CD14-positive monocyte (primary cell): ENCODE data around the gene BET1L. TPM values are rescaled to one million over a fixed set of nuclear protein-coding genes. Genes with fewer than 3 reads are reported as not detected.

Experiments
- DNase-seq, 3 donors: peaks; one replicate each; pipeline ENCODE4 v3.0.0-alpha.2; 2011 to 2022
- H2AFZ ChIP-seq: 2 replicates; pipeline ENCODE4 v1.6.0; 2012; ENCODE audit warnings: mild to moderate bottlenecking, low read depth, low read length, inconsistent platforms; ENCODE audit not compliant: insufficient read depth, poor library complexity, severe bottlenecking
- H3K27ac ChIP-seq, 2 donors: 1 replicate in 1 of 2; 2 replicates in 1 of 2; pipeline ENCODE4 v1.5.1; 2012 to 2013; ENCODE audit warnings: low read length in 2 of 2, control low read depth in 1 of 2, inconsistent platforms in 1 of 2, low read depth in 1 of 2, mild to moderate bottlenecking in 1 of 2
- H3K27me3 ChIP-seq, 2 donors: one replicate each; pipeline versions ENCODE4 v1.6.0 to v1.6.1; 2011 to 2013; ENCODE audit warnings: low read length in 2 of 2; ENCODE audit not compliant: control insufficient read depth in 2 of 2, insufficient read depth in 2 of 2
- H3K36me3 ChIP-seq, 2 donors: replicated peaks in 1 of 2; 1 replicate in 1 of 2; 2 replicates in 1 of 2; pipeline versions ENCODE4 v1.5.1 to v1.6.1; 2012 to 2013; ENCODE audit warnings: low read length in 2 of 2, control low read depth in 1 of 2, inconsistent platforms in 1 of 2, mild to moderate bottlenecking in 1 of 2; ENCODE audit not compliant: insufficient read depth in 2 of 2, control insufficient read depth in 1 of 2
- H3K4me1 ChIP-seq, 2 donors: 1 replicate in 1 of 2; 2 replicates in 1 of 2; pipeline versions ENCODE4 v1.5.1 to v1.6.1; 2012 to 2013; ENCODE audit warnings: low read length in 2 of 2, control low read depth in 1 of 2, inconsistent platforms in 1 of 2, mild to moderate bottlenecking in 1 of 2, moderate library complexity in 1 of 2; ENCODE audit not compliant: insufficient read depth in 2 of 2, control insufficient read depth in 1 of 2
- H3K4me2 ChIP-seq: replicated peaks from 2 replicates; pipeline ENCODE3; 2012; ENCODE audit warnings: low read length, moderate library complexity, mild to moderate bottlenecking; ENCODE audit not compliant: poor library complexity, severe bottlenecking; ENCODE audit errors: extremely low read depth
- H3K4me3 ChIP-seq, 3 experiments: fragments of 200-600 bp in 1 of 3; sonication (generic) in 1 of 3; replicated peaks in 1 of 3; 1 replicate in 2 of 3; 2 replicates in 1 of 3; pipeline ENCODE4 v1.5.1; 2011 to 2013; ENCODE audit warnings: low read length in 3 of 3, mild to moderate bottlenecking in 3 of 3, control low read depth in 2 of 3, low read depth in 2 of 3, inconsistent platforms in 1 of 3, moderate library complexity in 1 of 3
- H3K79me2 ChIP-seq: 2 replicates; pipeline ENCODE4 v1.6.0; 2012; ENCODE audit warnings: mild to moderate bottlenecking, control low read depth, inconsistent platforms, low read length, moderate library complexity; ENCODE audit not compliant: insufficient read depth
- H3K9ac ChIP-seq: 2 replicates; pipeline ENCODE4 v1.6.0; 2017; ENCODE audit warnings: low read length, mild to moderate bottlenecking; ENCODE audit not compliant: insufficient read depth, poor library complexity, severe bottlenecking
- H3K9me3 ChIP-seq, 2 donors: replicated peaks in 1 of 2; 1 replicate in 1 of 2; 2 replicates in 1 of 2; pipeline versions ENCODE4 v1.5.1 to v1.6.1; 2012 to 2013; ENCODE audit warnings: low read length in 2 of 2, control low read depth in 1 of 2; ENCODE audit not compliant: control insufficient read depth in 1 of 2, insufficient read depth in 1 of 2
- H4K20me1 ChIP-seq: 2 replicates; pipeline ENCODE4 v1.6.0; 2012; ENCODE audit warnings: mild to moderate bottlenecking, low read length, control low read depth, moderate library complexity; ENCODE audit not compliant: insufficient read depth
- H3K27ac Mint-ChIP-seq, 7 donors: one replicate each; pipeline ENCODE4 v1.8.0; 2020; ENCODE audit warnings: mild to moderate bottlenecking in 7 of 7, mixed read lengths in 7 of 7, moderate library complexity in 6 of 7, inconsistent platforms in 2 of 7
- H3K27me3 Mint-ChIP-seq, 3 donors: one replicate each; pipeline ENCODE4 v1.8.0; 2021 to 2022; ENCODE audit warnings: low read depth in 3 of 3, mild to moderate bottlenecking in 3 of 3, mixed read lengths in 3 of 3, moderate library complexity in 3 of 3, inconsistent platforms in 1 of 3
- H3K36me3 Mint-ChIP-seq, 2 donors: one replicate each; pipeline ENCODE4 v1.8.0; 2020; ENCODE audit warnings: mixed read lengths in 2 of 2, inconsistent platforms in 1 of 2, mild to moderate bottlenecking in 1 of 2
- H3K4me1 Mint-ChIP-seq: one replicate; pipeline ENCODE4 v1.8.0; 2020; ENCODE audit warnings: mild to moderate bottlenecking, mixed read lengths
- H3K4me3 Mint-ChIP-seq, 2 donors: one replicate each; pipeline ENCODE4 v1.8.0; 2020; ENCODE audit warnings: mild to moderate bottlenecking in 2 of 2, mixed read lengths in 2 of 2, moderate library complexity in 1 of 2
- H3K9me3 Mint-ChIP-seq, 7 donors: one replicate each; pipeline ENCODE4 v1.8.0; 2020 to 2022; ENCODE audit warnings: mixed read lengths in 7 of 7, mild to moderate bottlenecking in 6 of 7, moderate library complexity in 6 of 7, inconsistent platforms in 2 of 7
- WGBS: methylation state at CpG from one replicate; pipeline ENCODE4 v1.1.5; 2013; ENCODE audit warnings: missing lambda C conversion rate; ENCODE audit not compliant: insufficient coverage; 5-methylcytosine and 5-hydroxymethylcytosine counted together
- intact Hi-C, 2 donors: fragments of 100-400 bp; cut with micrococcal nuclease; formaldehyde crosslinking; loops; one replicate each; pipeline versions ENCODE4 v1.15.0 to v1.15.1; 2023
- polyA plus RNA-seq, 3 donors: library from polyadenylated mRNA; depleted of rRNA in 1 of 3; unstranded in 2 of 3; stranded (reverse) in 1 of 3; fragments of 300-500 nt in 2 of 3; fragments of >200 nt in 1 of 3; fragmentation: Illumina TruSeq in 2 of 3; gene quantifications; 1 replicate in 2 of 3; 2 replicates in 1 of 3; pipeline ENCODE4 v1.2.3, GENCODE V29; 2012 to 2021
- TF ChIP-seq, protein P1 (sequence below): fragments of 200-600 bp; IDR thresholded peaks from one replicate; pipeline ENCODE4 v1.8.0; 2022; ENCODE audit warnings: antibody characterized with exemption, mild to moderate bottlenecking

The BET1L gene
- polyA plus RNA-seq, 3 donors = 9.5 to 37.3 (median 29.3) TPM

DNA sequence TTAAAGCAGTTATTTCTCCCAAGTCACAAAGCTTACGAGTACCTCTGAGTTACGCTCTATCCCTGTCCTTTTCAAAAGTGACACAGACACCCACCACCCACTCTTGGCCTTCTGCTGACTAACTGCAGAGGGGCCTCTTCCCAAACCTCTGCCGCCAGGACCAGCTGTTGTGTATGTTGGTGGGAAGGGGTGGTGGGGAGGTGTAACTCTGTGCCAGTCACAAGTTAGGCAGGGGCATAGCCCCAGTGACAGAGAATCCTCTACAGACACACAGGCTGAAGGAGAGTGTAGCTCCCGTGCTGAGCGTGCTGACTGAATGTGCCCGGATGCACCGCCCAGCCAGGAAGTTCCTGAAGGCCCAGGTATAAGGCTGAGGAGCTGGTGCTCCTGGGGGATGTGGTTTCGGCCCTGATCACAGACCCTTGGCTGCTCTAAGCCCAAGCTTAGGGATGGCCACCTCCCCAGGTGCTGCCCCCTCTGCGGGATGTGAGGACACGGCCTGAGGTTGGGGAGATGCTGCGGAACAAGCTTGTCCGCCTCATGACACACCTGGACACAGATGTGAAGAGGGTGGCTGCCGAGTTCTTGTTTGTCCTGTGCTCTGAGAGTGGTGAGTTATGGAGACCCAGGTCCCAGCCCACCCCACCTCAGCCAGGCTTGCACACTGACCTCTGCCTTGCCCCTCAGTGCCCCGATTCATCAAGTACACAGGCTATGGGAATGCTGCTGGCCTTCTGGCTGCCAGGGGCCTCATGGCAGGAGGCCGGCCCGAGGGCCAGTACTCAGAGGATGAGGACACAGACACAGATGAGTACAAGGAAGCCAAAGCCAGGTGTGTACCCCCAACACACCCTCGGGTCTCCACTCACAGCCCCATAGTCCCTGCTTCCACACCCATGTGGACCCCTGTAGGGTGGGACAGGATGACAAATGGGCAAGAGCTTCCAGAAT is 5.2 kb upstream of the BET1L start:
- Mint-ChIP-seq H3K27me3 (peaks cover 0 to 5% (median 2%) of the 10 kb centered on the region in 3 donors), H3K4me3 (no peak overlapping the region), H3K4me1 (peaks cover 24% of the 10 kb centered on the region), H3K9me3 (no peaks in the 10 kb centered on the region), H3K27ac (peak overlapping the region in 2 of 7 donors; percentile 37 to 57), H3K36me3 (peaks cover 56 to 71% of the 10 kb centered on the region in 2 donors)
- Histone ChIP-seq H3K4me2 (no peak overlapping the region), H2AFZ (no peak overlapping the region), H3K4me3 (no peak overlapping the region), H3K9me3 (no peaks in the 10 kb centered on the region), H4K20me1 (peaks cover 54% of the 10 kb centered on the region), H3K36me3 (peaks cover 65 to 69% of the 10 kb centered on the region in 2 donors), H3K27me3 (no peaks in the 10 kb centered on the region), H3K4me1 (peaks cover 16 to 27% of the 10 kb centered on the region in 2 donors), H3K79me2 (peaks cover 30% of the 10 kb centered on the region), H3K9ac (no peak overlapping the region), H3K27ac (no peak overlapping the region)
- no peak for DNase-seq
- intact Hi-C loops = no loop called here
- TF ChIP-seq, protein P1, sequence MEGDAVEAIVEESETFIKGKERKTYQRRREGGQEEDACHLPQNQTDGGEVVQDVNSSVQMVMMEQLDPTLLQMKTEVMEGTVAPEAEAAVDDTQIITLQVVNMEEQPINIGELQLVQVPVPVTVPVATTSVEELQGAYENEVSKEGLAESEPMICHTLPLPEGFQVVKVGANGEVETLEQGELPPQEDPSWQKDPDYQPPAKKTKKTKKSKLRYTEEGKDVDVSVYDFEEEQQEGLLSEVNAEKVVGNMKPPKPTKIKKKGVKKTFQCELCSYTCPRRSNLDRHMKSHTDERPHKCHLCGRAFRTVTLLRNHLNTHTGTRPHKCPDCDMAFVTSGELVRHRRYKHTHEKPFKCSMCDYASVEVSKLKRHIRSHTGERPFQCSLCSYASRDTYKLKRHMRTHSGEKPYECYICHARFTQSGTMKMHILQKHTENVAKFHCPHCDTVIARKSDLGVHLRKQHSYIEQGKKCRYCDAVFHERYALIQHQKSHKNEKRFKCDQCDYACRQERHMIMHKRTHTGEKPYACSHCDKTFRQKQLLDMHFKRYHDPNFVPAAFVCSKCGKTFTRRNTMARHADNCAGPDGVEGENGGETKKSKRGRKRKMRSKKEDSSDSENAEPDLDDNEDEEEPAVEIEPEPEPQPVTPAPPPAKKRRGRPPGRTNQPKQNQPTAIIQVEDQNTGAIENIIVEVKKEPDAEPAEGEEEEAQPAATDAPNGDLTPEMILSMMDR = no peak
- 100% methylated on average over 6 of the region's 17 CpGs for WGBS

DNA sequence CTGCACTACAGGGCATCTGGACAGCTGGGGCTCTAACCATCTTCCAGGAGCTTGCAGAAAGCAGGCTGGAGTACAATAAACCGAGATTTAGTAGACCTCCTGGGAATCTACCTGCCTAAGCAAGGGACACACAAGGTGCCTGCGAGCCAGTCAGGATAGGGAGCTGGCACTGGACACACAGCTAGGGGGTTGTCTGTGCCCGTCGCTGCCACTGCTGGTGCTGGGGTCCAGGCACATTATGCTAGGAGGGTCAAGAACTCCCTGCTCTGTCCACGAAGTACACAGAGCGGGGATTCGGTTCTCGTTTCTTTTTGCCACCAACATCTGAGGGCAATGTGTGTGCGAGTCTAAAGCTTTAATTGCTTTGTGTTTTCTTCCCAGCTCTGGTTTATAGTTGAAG is 4.5 kb upstream of the BET1L start:
- peaks cover 34% of the 10 kb centered on the region for H3K79me2 ChIP-seq
- intact Hi-C loops = no loop called here
- H4K20me1 ChIP-seq = peaks cover 54% of the 10 kb centered on the region
- Mint-ChIP-seq H3K27me3 (peaks cover 0 to 6% (median 2%) of the 10 kb centered on the region in 3 donors), H3K36me3 (peaks cover 56 to 71% of the 10 kb centered on the region in 2 donors), H3K27ac (peak overlapping the region in 2 of 7 donors; percentile 48 to 57), H3K4me1 (peaks cover 24% of the 10 kb centered on the region), H3K4me3 (no peak overlapping the region), H3K9me3 (no peaks in the 10 kb centered on the region)
- H3K9ac ChIP-seq = no peak overlapping the region
- H3K4me3 ChIP-seq = no peak overlapping the region
- DNase-seq = no peak
- TF ChIP-seq, protein P1 = no peak
- H3K9me3 ChIP-seq = no peaks in the 10 kb centered on the region
- no peak overlapping the region for H3K27ac ChIP-seq
- no peak overlapping the region for H2AFZ ChIP-seq
- no peak overlapping the region for H3K4me2 ChIP-seq
- H3K27me3 ChIP-seq = no peaks in the 10 kb centered on the region
- WGBS = 97% methylated on average over 8 of the region's 9 CpGs
- H3K36me3 ChIP-seq = peaks cover 65 to 69% of the 10 kb centered on the region in 2 donors
- H3K4me1 ChIP-seq = peaks cover 18 to 30% of the 10 kb centered on the region in 2 donors
